Measurements from ENCODE around the gene ANP32B.
A peak's percentile ranks its signal among the peaks of the same experiment; 100 is the strongest.
"Not testable (repeated sequence)": the region's sequence is repeated elsewhere in the genome, so short reads cannot be mapped to it uniquely, and the experiment has no call there.

The ANP32B gene

GRCh38 chr9:97993000-97993399, 9.9 kb downstream of the ANP32B start:
- Histone ChIP-seq H3K27me3 (ENCODE audit: insufficient read depth, low read length) (no peaks in the 10 kb centered on the region), H3K36me3 (ENCODE audit: insufficient read depth, low read length) (peaks cover 35% of the 10 kb centered on the region), H3K27ac (ENCODE audit: low read depth, low read length) (no peak overlapping the region), H3K4me3 (ENCODE audit: low read depth, low read length) (no peak overlapping the region), H2AFZ (ENCODE audit: low read length, unreplicated experiment) (no peak overlapping the region), H3K79me2 (ENCODE audit: control insufficient read depth, insufficient read depth, low read length, unreplicated experiment) (peaks cover 98% of the 10 kb centered on the region), H3K4me1 (ENCODE audit: control insufficient read depth, insufficient read depth, low read length, unreplicated experiment) (peaks cover 62% of the 10 kb centered on the region)

- H3K36me3 ChIP-seq (ENCODE audit: insufficient read depth, low read length), result peaks cover 48% of the 10 kb centered on the region
These were observed 11.6 kb downstream of the ANP32B start for GRCh38 chr9:97994703-97995102.

GRCh38 chr9:97996676-97997075, 13.5 kb downstream of the ANP32B start:
- H3K27me3 ChIP-seq (ENCODE audit: insufficient read depth, low read length); H3K4me3 ChIP-seq (ENCODE audit: low read depth, low read length); H3K27ac ChIP-seq (ENCODE audit: low read depth, low read length); H2AFZ ChIP-seq (ENCODE audit: low read length, unreplicated experiment): not testable (repeated sequence)
- Histone ChIP-seq H3K4me1 (ENCODE audit: control insufficient read depth, insufficient read depth, low read length, unreplicated experiment) (peaks cover 28% of the 10 kb centered on the region), H3K36me3 (ENCODE audit: insufficient read depth, low read length) (peaks cover 50% of the 10 kb centered on the region), H3K79me2 (ENCODE audit: control insufficient read depth, insufficient read depth, low read length, unreplicated experiment) (peaks cover 91% of the 10 kb centered on the region)

More at GRCh38 chr9:97994703-97995102, 11.6 kb downstream of the ANP32B start:
- Histone ChIP-seq H3K27me3 (ENCODE audit: insufficient read depth, low read length) (no peaks in the 10 kb centered on the region), H3K4me3 (ENCODE audit: low read depth, low read length) (no peak overlapping the region), H2AFZ (ENCODE audit: low read length, unreplicated experiment) (no peak overlapping the region), H3K4me1 (ENCODE audit: control insufficient read depth, insufficient read depth, low read length, unreplicated experiment) (peaks cover 48% of the 10 kb centered on the region), H3K27ac (ENCODE audit: low read depth, low read length) (no peak overlapping the region), H3K79me2 (ENCODE audit: control insufficient read depth, insufficient read depth, low read length, unreplicated experiment) (peaks cover 96% of the 10 kb centered on the region)

DNA sequence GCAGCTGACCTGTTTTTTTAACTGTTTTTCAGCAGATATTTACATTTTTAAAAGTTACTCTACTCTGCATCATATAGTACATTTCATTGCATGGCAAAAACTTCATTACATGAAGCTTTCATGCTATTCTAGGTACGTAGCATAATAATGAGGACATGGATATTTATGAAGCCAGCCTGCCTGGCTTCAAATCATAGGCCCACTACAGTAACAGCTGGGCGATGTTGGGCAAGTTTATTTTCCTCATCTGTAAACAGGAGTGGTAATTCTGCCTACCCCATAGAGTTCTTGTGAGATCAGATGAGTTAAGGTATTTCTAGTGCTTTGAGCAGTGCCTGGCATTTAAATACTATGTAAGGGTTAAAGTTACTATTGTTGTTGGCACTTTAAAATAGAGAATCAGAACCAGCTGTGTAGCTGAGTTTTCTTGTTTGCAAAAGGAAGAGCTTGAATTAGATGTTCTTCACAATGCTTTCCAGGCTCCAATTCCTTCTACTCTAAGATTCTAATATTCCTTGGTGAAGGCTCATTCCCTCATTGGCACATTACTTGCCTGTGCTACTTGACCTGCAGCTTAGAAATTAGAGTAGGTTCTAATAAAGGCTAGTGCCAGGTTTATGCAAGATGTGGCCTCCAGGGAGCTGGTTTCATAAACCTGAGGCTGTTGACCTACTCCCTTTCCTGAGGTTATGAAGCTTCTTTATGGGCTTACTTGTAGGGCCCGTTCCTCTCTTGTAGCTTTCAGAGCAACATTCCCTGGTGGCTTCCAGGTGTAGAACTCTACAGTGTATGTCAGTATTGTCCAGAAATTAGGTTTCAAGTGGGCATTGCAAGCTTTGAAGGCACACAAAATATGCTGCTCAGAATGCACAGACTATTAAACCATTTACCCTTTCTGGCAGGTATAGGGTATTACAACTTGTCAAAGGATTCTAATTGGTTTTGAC, 14.5 kb downstream of the ANP32B start:
- Histone ChIP-seq H3K79me2 (ENCODE audit: control insufficient read depth, insufficient read depth, low read length, unreplicated experiment) (peaks cover 91% of the 10 kb centered on the region), H3K27me3 (ENCODE audit: insufficient read depth, low read length) (no peaks in the 10 kb centered on the region), H2AFZ (ENCODE audit: low read length, unreplicated experiment) (no peak overlapping the region), H3K36me3 (ENCODE audit: insufficient read depth, low read length) (peaks cover 48% of the 10 kb centered on the region), H3K4me3 (ENCODE audit: low read depth, low read length) (no peak overlapping the region), H3K4me1 (ENCODE audit: control insufficient read depth, insufficient read depth, low read length, unreplicated experiment) (peaks cover 19% of the 10 kb centered on the region), H3K27ac (ENCODE audit: low read depth, low read length) (no peak overlapping the region)

- H3K4me1 ChIP-seq (ENCODE audit: control insufficient read depth, insufficient read depth, low read length, unreplicated experiment), result peaks cover 22% of the 10 kb centered on the region
- H3K27me3 ChIP-seq (ENCODE audit: insufficient read depth, low read length), result no peaks in the 10 kb centered on the region
- H2AFZ ChIP-seq (ENCODE audit: low read length, unreplicated experiment), result no peak overlapping the region
- no peak overlapping the region for H3K4me3 ChIP-seq (ENCODE audit: low read depth, low read length)
- no peak overlapping the region for H3K27ac ChIP-seq (ENCODE audit: low read depth, low read length)
- peaks cover 53% of the 10 kb centered on the region for H3K36me3 ChIP-seq (ENCODE audit: insufficient read depth, low read length)
- H3K79me2 ChIP-seq (ENCODE audit: control insufficient read depth, insufficient read depth, low read length, unreplicated experiment), result peaks cover 73% of the 10 kb centered on the region
These were observed 19.7 kb downstream of the ANP32B start for GRCh38 chr9:98002808-98003207.

- Histone ChIP-seq H2AFZ (ENCODE audit: low read length, unreplicated experiment) (no peak overlapping the region), H3K27me3 (ENCODE audit: insufficient read depth, low read length) (no peaks in the 10 kb centered on the region), H3K4me1 (ENCODE audit: control insufficient read depth, insufficient read depth, low read length, unreplicated experiment) (peaks cover 50% of the 10 kb centered on the region), H3K27ac (ENCODE audit: low read depth, low read length) (peak overlapping the region; percentile 20; the same call in 1 of the 2 replicates), H3K79me2 (ENCODE audit: control insufficient read depth, insufficient read depth, low read length, unreplicated experiment) (peaks cover 61% of the 10 kb centered on the region), H3K36me3 (ENCODE audit: insufficient read depth, low read length) (peaks cover 46% of the 10 kb centered on the region), H3K4me3 (ENCODE audit: low read depth, low read length) (no peak overlapping the region)
These were observed 23.1 kb downstream of the ANP32B start for GRCh38 chr9:98006127-98006796.

DNA sequence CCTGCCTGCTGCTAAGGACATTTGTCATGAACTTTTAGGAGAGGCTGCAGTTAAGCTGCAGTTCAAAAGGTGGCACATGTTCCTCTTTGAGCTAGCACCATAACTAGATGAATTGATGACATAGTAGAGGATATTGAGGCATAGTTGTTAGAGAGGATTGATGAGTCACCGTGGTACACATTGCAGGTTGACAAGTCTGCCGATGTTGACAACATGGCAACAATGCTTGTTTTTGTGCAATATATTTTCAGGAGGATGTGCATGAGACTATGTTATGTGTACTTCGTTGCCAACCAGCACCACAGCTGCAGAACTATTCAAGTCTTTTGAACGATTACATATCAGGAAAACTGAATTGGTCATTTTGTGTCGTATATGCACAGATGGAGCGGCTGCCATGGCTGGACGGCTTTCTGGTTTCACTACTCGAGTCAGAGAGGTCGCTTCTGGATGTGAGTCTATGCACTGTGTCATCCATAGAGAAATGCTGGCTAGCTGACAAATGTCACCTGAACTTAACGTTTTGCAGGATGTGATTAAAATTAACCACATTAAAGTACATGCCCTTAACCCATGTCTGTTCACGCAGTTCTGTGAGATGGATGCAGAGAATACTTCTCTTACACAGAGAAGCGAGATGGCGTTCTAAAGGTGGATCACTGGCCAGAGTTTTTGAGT, 24.2 kb downstream of the ANP32B start:
- H3K79me2 ChIP-seq (ENCODE audit: control insufficient read depth, insufficient read depth, low read length, unreplicated experiment), result peaks cover 50% of the 10 kb centered on the region
- peak overlapping the region; percentile 42; the same call in 1 of the 2 replicates for H3K27ac ChIP-seq (ENCODE audit: low read depth, low read length)

GRCh38 chr9:98008764-98009163, 25.6 kb downstream of the ANP32B start:
- H3K36me3 ChIP-seq (ENCODE audit: insufficient read depth, low read length), result peaks cover 55% of the 10 kb centered on the region
- H3K27me3 ChIP-seq (ENCODE audit: insufficient read depth, low read length), result no peaks in the 10 kb centered on the region
- peaks cover 50% of the 10 kb centered on the region for H3K4me1 ChIP-seq (ENCODE audit: control insufficient read depth, insufficient read depth, low read length, unreplicated experiment)
- no peak overlapping the region for H3K4me3 ChIP-seq (ENCODE audit: low read depth, low read length)
- H3K27ac ChIP-seq (ENCODE audit: low read depth, low read length), result peak overlapping the region; percentile 70
- peaks cover 36% of the 10 kb centered on the region for H3K79me2 ChIP-seq (ENCODE audit: control insufficient read depth, insufficient read depth, low read length, unreplicated experiment)
- no peak overlapping the region for H2AFZ ChIP-seq (ENCODE audit: low read length, unreplicated experiment)

More for the DNA sequence above, 24.2 kb downstream of the ANP32B start:
- Histone ChIP-seq H3K4me1 (ENCODE audit: control insufficient read depth, insufficient read depth, low read length, unreplicated experiment) (peaks cover 50% of the 10 kb centered on the region), H3K36me3 (ENCODE audit: insufficient read depth, low read length) (peaks cover 53% of the 10 kb centered on the region), H3K4me3 (ENCODE audit: low read depth, low read length) (no peak overlapping the region), H2AFZ (ENCODE audit: low read length, unreplicated experiment) (no peak overlapping the region), H3K27me3 (ENCODE audit: insufficient read depth, low read length) (no peaks in the 10 kb centered on the region)

GRCh38 chr9:98009437-98009836, 26.3 kb downstream of the ANP32B start:
- Histone ChIP-seq H3K4me1 (ENCODE audit: control insufficient read depth, insufficient read depth, low read length, unreplicated experiment) (peaks cover 50% of the 10 kb centered on the region), H2AFZ (ENCODE audit: low read length, unreplicated experiment) (no peak overlapping the region), H3K36me3 (ENCODE audit: insufficient read depth, low read length) (peaks cover 56% of the 10 kb centered on the region), H3K4me3 (ENCODE audit: low read depth, low read length) (0 out of 2 replicates have a peak overlapping the region, but pooled peaks have one; percentile 43), H3K27me3 (ENCODE audit: insufficient read depth, low read length) (no peaks in the 10 kb centered on the region), H3K27ac (ENCODE audit: low read depth, low read length) (peak overlapping the region; percentile 70), H3K79me2 (ENCODE audit: control insufficient read depth, insufficient read depth, low read length, unreplicated experiment) (peaks cover 32% of the 10 kb centered on the region)

GRCh38 chr9:98009936-98010335, 26.8 kb downstream of the ANP32B start:
- Histone ChIP-seq H2AFZ (ENCODE audit: low read length, unreplicated experiment) (no peak overlapping the region), H3K27me3 (ENCODE audit: insufficient read depth, low read length) (no peaks in the 10 kb centered on the region), H3K36me3 (ENCODE audit: insufficient read depth, low read length) (peaks cover 54% of the 10 kb centered on the region), H3K79me2 (ENCODE audit: control insufficient read depth, insufficient read depth, low read length, unreplicated experiment) (peaks cover 30% of the 10 kb centered on the region), H3K4me1 (ENCODE audit: control insufficient read depth, insufficient read depth, low read length, unreplicated experiment) (peaks cover 50% of the 10 kb centered on the region), H3K4me3 (ENCODE audit: low read depth, low read length) (0 out of 2 replicates have a peak overlapping the region, but pooled peaks have one; percentile 43), H3K27ac (ENCODE audit: low read depth, low read length) (peak overlapping the region; percentile 70)

Measured in ACC112 (cell line).